Spleen (tissue), 11 donors: ENCODE data around the gene SERPINC1. TPM values are rescaled to one million over a fixed set of nuclear protein-coding genes. Genes with fewer than 3 reads are reported as not detected.
"Not testable (repeated sequence)": the region's sequence is repeated elsewhere in the genome, so short reads cannot be mapped to it uniquely, and the experiment has no call there.

Source experiments
- DNase-seq: peaks from one replicate; pipeline ENCODE4 v3.0.0-alpha.2; 2020
- H3K27ac ChIP-seq, 8 donors: fragments of 200-600 bp; sonication (generic) in 7 of 8; 1 replicate in 4 of 8; 2 replicates in 4 of 8; pipeline versions ENCODE4 v1.5.0 to v1.8.0; 2016 to 2021; ENCODE audit warnings: inconsistent platforms in 4 of 8, mild to moderate bottlenecking in 4 of 8, moderate library complexity in 1 of 8
- H3K27me3 ChIP-seq, 7 donors: fragments of 200-600 bp; sonication (generic) in 6 of 7; replicated peaks in 1 of 7; 1 replicate in 4 of 7; 2 replicates in 3 of 7; pipeline versions ENCODE4 v1.5.0 to v1.8.0; 2016 to 2021; ENCODE audit warnings: inconsistent platforms in 3 of 7, mild to moderate bottlenecking in 1 of 7
- H3K36me3 ChIP-seq, 6 donors: fragments of 200-600 bp; sonication (generic) in 5 of 6; 1 replicate in 4 of 6; 2 replicates in 2 of 6; pipeline versions ENCODE4 v1.5.0 to v1.8.0; 2016 to 2021; ENCODE audit warnings: inconsistent platforms in 2 of 6
- H3K4me1 ChIP-seq, 6 donors: fragments of 200-600 bp; sonication (generic) in 5 of 6; 1 replicate in 3 of 6; 2 replicates in 3 of 6; pipeline versions ENCODE4 v1.5.0 to v1.8.0; 2016 to 2021; ENCODE audit warnings: inconsistent platforms in 3 of 6
- H3K4me3 ChIP-seq, 8 donors: fragments of 200-600 bp; sonication (generic) in 7 of 8; 1 replicate in 4 of 8; 2 replicates in 4 of 8; pipeline versions ENCODE4 v1.5.0 to v1.8.0; 2016 to 2021; ENCODE audit warnings: inconsistent platforms in 4 of 8, mild to moderate bottlenecking in 4 of 8, moderate library complexity in 2 of 8
- H3K9me3 ChIP-seq, 8 donors: fragments of 200-600 bp; sonication (generic) in 7 of 8; 1 replicate in 4 of 8; 2 replicates in 4 of 8; pipeline versions ENCODE4 v1.5.0 to v1.8.0; 2016 to 2021; ENCODE audit warnings: inconsistent platforms in 4 of 8
- POLR2A ChIP-seq, 3 donors: fragments of 450-650 bp; IDR thresholded peaks; one replicate each; pipeline ENCODE4 v1.5.1; 2017; ENCODE audit warnings: antibody characterized with exemption in 3 of 3, mild to moderate bottlenecking in 1 of 3
- POLR2AphosphoS5 ChIP-seq, 3 donors: sonication (generic); formaldehyde crosslinking; IDR thresholded peaks; one replicate each; pipeline ENCODE4 v1.5.1; 2017; ENCODE audit warnings: antibody characterized with exemption in 3 of 3
- WGBS, 5 donors: extraction: QIAGEN DNeasy Blood & Tissue Kit in 3 of 5; methylation state at CpG; one replicate each; pipeline versions ENCODE4 v1.1.5 to v1.1.7; 2013 to 2018; 5-methylcytosine and 5-hydroxymethylcytosine counted together
- intact Hi-C: fragments of 100-400 bp; cut with DNase I; formaldehyde crosslinking; loops from one replicate; pipeline ENCODE4 v1.15.0; 2023; ENCODE audit warnings: low total_unique reads
- polyA plus RNA-seq, 3 donors: library from polyadenylated mRNA; stranded (reverse); fragments of 200-250 nt; gene quantifications; one replicate each; pipeline ENCODE4 v1.2.1, GENCODE V29; 2013
- total RNA-seq, 7 donors: library from RNA; depleted of rRNA in 3 of 7; stranded (reverse); fragments of >200 nt in 3 of 7; fragmentation: NEBNext Ultra II Directional in 4 of 7; extraction: Animal tissue kit (Norgen Biotek cat#: 25700) in 4 of 7; gene quantifications; one replicate each; pipeline versions ENCODE4 v1.1.0 to v1.2.1, GENCODE V29; 2016 to 2021
- TF ChIP-seq, protein P1 (sequence below), 11 experiments: fragments of 200-600 bp in 7 of 11; fragments of 450-650 bp in 4 of 11; sonication (generic) in 4 of 11; IDR thresholded peaks in 8 of 11; conservative IDR thresholded peaks in 3 of 11; 1 replicate in 7 of 11; 2 replicates in 4 of 11; pipeline versions ENCODE4 v1.4.0 to v1.8.0; 2016 to 2021; ENCODE audit warnings: antibody characterized with exemption in 11 of 11, inconsistent platforms in 4 of 11, mild to moderate bottlenecking in 1 of 11
- donor health status: healthy with polysubstance abuse.
- donor health status: DM: no; HTN: no; CAD: no; lungs with moderate emphysema.
- donor health status: DM: no; HTN: no; CAD: no.
- donor health status: Bipolar disorder and iron deficiency.
- donor health status: healthy.
- donor health status: DM: no; HTN: no; CAD: no.
- donor health status: DM: yes; HTN: yes; CAD: no.

SERPINC1 gene
- total and polyA plus RNA-seq, 10 donors: 0.10 to 0.49 (median 0.17) TPM; not detected in 6

DNA sequence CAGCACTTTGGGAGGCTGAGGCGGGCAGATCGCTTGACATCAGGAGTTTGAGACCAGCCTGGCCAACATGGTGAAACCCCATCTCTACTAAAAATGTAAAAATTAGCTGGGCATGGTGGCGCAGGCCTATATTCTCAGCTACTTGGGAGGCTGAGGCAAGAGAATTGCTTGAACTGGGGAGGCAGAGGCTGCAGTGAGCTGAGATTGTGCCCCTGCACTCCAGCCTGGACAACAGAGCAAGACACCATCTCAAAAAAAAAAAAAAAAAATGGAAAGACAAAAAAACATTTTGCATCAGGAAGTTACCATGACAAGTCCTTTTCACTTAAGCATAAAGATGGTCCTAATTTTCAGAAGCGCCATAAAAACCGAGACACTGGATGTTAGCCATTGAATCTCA lies 13.4 kb upstream of the SERPINC1 start:
- 95 to 99% (median 98%) methylated on average over 5 of the region's 5 CpGs for WGBS, 5 donors
- peak in 1 of 3 donors; percentile 6 for TF ChIP-seq POLR2AphosphoS5 (IDR thresholded peaks at IDR 0.05)
- H3K36me3 ChIP-seq: peaks cover 0 to 56% (median 16%) of the 10 kb centered on the region in 6 donors
- intact Hi-C loops: loop anchor here (10.0 kb wide), 1 partner anchor 66 kb away; the partner anchor contains the start of genes GAS5 and ZBTB37
- not testable (repeated sequence) for H3K4me3 ChIP-seq, H3K27ac ChIP-seq, H3K9me3 ChIP-seq, H3K27me3 ChIP-seq, DNase-seq, H3K4me1 ChIP-seq

DNA sequence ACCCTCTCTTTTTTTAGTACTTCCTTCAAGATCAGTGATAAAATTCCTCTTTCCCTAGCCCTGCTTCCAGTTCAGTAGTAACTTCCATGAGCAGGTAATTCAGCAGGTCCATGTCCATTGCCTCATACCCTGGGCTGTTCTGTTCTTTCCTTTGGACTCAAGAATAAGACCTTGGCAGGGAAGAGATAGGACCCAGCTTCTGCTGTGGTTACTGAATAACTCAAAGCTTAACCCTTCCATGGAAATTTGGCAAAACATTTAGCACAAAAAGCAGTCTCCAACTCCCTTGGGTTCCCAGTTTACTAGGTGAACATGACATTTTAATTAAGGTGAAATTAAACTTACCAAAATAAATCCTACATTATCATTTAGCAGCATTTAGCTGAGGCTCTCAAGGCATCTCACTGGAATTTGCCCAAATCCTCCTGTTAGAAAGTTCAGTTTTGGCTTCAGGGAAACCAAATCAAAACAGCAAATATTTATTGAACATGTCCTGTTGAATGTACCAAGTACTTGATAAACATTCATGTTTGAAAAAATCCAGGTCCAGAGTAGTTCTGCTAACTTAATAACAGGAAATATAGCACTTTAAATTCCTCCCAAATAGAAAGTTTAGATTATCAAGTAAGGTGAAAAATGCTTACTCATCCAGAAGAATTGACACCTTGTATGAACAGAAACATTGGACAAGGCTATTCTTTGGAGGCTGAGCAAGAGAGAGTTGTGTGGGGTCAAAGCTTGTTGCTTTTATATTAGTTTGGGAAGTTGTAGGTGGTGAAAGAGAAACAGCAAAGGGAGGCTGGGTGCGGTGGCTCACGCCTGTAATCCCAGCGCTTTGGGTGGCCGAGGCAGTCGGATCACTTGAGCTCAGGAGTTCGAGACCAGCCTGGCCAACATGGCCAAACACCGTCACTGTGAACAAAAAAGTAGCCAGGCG lies 8.4 kb upstream of the SERPINC1 start:
- no peaks in the 10 kb centered on the region for H3K4me1 ChIP-seq
- DNase-seq: no peak
- 94 to 97% (median 95%) methylated on average over 8 of the region's 8 CpGs for WGBS, 5 donors
- H3K27ac ChIP-seq: no peak overlapping the region
- intact Hi-C loops: no loop called here
- no peak overlapping the region for H3K4me3 ChIP-seq
- H3K36me3 ChIP-seq: peaks cover 0 to 8% (median 0%) of the 10 kb centered on the region in 6 donors
- TF ChIP-seq POLR2AphosphoS5 (IDR thresholded peaks at IDR 0.05) (peak in 1 of 3 donors; percentile 32), POLR2A (IDR thresholded peaks at IDR 0.05) (no peak)
- no peaks in the 10 kb centered on the region for H3K27me3 ChIP-seq
- H3K9me3 ChIP-seq: no peaks in the 10 kb centered on the region

DNA sequence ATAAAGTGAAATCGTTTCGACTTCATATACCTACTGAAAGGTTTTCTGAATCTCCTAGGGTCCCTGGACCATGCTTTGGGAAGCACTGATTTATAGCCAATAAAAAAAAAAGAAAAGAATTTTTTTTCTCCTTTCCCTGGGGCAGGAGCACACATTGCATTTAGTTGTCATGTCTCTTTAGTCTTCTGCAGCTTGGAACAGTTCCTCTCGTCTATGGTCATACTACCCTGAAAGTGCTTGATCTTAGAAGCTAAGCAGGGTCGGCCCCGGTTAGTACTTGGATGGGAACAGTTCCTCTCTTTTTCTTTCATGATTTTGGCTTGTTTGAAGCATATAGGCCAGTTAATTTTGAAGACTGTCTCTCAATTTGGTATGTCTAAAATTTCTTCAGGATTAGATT lies 3.7 kb upstream of the SERPINC1 start:
- DNase-seq: no peak
- H3K4me1 ChIP-seq: no peaks in the 10 kb centered on the region
- H3K27me3 ChIP-seq: no peaks in the 10 kb centered on the region
- intact Hi-C loops: no loop called here
- H3K27ac ChIP-seq: no peak overlapping the region
- no peak for TF ChIP-seq POLR2A (IDR thresholded peaks at IDR 0.05)
- TF ChIP-seq POLR2AphosphoS5 (IDR thresholded peaks at IDR 0.05): no peak
- TF ChIP-seq, protein P1, sequence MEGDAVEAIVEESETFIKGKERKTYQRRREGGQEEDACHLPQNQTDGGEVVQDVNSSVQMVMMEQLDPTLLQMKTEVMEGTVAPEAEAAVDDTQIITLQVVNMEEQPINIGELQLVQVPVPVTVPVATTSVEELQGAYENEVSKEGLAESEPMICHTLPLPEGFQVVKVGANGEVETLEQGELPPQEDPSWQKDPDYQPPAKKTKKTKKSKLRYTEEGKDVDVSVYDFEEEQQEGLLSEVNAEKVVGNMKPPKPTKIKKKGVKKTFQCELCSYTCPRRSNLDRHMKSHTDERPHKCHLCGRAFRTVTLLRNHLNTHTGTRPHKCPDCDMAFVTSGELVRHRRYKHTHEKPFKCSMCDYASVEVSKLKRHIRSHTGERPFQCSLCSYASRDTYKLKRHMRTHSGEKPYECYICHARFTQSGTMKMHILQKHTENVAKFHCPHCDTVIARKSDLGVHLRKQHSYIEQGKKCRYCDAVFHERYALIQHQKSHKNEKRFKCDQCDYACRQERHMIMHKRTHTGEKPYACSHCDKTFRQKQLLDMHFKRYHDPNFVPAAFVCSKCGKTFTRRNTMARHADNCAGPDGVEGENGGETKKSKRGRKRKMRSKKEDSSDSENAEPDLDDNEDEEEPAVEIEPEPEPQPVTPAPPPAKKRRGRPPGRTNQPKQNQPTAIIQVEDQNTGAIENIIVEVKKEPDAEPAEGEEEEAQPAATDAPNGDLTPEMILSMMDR (IDR thresholded peaks at IDR 0.05 in 8 of 11, conservative IDR thresholded peaks at IDR 0.05 in 3 of 11): no peak
- no peaks in the 10 kb centered on the region for H3K9me3 ChIP-seq
- no peaks in the 10 kb centered on the region for H3K36me3 ChIP-seq
- WGBS, 5 donors: 89 to 96% (median 91%) methylated on average over 5 of the region's 5 CpGs
- H3K4me3 ChIP-seq: no peak overlapping the region

DNA sequence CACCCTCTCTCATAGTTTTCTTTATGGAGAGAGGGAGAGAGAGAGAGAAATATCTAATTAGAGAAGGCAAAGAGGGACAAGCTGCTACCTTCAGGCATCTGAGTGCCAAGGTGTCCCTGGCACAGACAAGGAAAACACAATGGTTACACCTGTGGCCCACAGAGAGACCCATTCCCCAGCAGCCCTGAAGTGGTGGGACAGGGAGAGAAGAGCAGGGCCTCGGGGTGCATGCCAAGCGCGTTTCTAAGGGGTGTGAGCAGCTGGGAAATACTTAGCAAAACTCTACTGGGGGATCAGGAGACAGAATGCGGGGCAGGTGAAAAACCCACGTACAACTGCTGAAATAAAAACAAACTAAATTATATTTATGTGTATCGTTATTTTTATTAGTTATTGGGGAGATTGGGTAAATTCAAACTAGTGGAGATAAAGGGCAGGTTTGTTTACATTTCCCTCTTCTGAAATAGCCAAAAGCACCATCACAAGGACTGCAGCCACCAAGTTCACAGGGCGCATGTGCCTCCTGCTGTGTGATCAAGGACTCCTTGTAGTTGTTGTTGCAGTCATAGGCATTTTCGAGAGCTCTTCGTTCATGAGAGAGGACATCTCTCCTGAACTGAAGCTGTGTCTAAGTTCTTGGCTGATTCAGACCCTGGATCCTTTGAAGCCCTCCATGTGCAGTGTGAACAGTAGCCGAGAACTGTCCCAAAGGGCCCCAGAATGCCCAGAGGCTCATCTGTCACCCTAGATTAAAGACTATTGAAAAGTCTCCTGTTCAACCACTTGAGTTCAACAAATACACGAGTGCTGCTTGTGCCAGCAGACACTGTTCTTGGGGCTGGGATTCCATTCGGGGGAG lies 737 bp upstream of the SERPINC1 start:
- Histone ChIP-seq H3K36me3 (no peaks in the 10 kb centered on the region), H3K9me3 (no peaks in the 10 kb centered on the region), H3K27ac (no peak overlapping the region), H3K4me1 (no peaks in the 10 kb centered on the region), H3K4me3 (no peak overlapping the region), H3K27me3 (no peaks in the 10 kb centered on the region)
- no peak for DNase-seq
- 90 to 96% (median 93%) methylated on average over 12 of the region's 12 CpGs for WGBS, 5 donors
- no peak for TF ChIP-seq POLR2A (IDR thresholded peaks at IDR 0.05)
- intact Hi-C loops: no loop called here

DNA sequence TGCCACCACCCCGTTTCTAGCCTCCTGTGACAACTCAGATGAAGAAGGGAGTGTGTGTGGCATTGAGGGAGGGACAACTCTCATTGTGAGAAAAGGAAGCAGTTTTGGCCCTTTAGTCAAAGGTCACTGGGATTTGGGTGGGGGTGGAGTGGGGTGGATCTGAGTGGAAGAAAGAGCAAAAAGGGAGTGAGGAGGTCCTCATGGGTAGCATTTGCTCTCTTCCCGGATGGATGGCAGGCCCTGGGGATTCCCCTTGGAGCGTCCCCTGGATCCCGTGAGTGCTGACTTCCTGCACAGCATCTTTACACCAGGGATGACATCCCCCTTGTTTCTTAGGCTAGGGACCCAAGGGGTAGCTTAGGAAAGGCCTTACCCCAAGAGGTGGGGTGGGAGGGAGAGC lies 460 bp downstream of the SERPINC1 start:
- TF ChIP-seq, protein P1 (IDR thresholded peaks at IDR 0.05 in 8 of 11, conservative IDR thresholded peaks at IDR 0.05 in 3 of 11): no peak
- TF ChIP-seq POLR2A (IDR thresholded peaks at IDR 0.05): no peak
- no peak for TF ChIP-seq POLR2AphosphoS5 (IDR thresholded peaks at IDR 0.05)
- intact Hi-C loops: no loop called here
- no peaks in the 10 kb centered on the region for H3K27me3 ChIP-seq
- H3K4me3 ChIP-seq: no peak overlapping the region
- no peaks in the 10 kb centered on the region for H3K36me3 ChIP-seq
- H3K27ac ChIP-seq: no peak overlapping the region
- no peaks in the 10 kb centered on the region for H3K4me1 ChIP-seq
- WGBS, 5 donors: 51 to 73% (median 72%) methylated on average over 4 of the region's 4 CpGs
- no peak for DNase-seq
- H3K9me3 ChIP-seq: no peaks in the 10 kb centered on the region
